ENCODE measurements around the gene RAB43.

The RAB43 gene

DNA sequence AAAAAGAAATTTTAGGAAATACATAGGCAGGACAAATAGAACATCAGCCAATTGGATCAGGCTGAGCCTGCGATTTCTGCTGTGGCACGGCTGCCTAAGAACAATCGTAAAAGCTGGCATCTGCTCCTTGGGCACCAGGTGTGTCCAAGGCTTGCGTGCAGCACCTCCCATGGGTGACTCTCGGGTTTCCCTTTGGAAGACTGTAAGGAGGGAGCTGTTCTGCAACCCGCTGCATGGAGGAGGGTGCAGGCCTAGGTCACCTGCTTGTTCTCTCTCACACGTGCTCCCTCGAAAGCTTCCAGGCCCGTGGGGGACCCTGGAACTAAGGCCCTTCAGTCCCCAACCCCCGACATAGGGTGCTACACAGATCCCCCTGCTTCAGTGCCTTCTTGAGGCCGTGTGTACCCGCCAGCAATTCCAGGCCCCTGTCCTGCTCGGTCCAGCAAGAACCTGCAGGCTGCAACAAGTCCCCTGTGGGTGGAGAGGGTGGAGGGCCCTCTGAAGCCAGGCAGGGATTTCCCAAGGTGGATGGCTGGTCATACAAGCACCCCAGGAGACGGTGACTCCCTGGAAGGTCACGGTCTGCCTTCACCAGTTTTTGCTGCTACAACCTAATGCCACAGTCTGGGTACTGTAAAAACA, 57.6 kb downstream of the RAB43 start:
- Histone ChIP-seq H3K9me2 (replicated peaks; ENCODE audit: low read depth, low read length) (no peaks in the 10 kb centered on the region), H3K36me3 (ENCODE audit: insufficient read depth, low read length) (no peaks in the 10 kb centered on the region), H3F3A (ENCODE audit: low read depth) (no peaks in the 10 kb centered on the region), H3K79me2 (ENCODE audit: insufficient read depth, low read length) (no peaks in the 10 kb centered on the region), H3K9me3 (ENCODE audit: insufficient read depth, low read depth, low read length) (no peaks in the 10 kb centered on the region), H3K4me1 (ENCODE audit: insufficient read depth, low read length, poor library complexity, severe bottlenecking) (no peaks in the 10 kb centered on the region), H2AFZ (ENCODE audit: low read length) (no peak overlapping the region), H3K4me2 (ENCODE audit: low read depth, low read length, poor library complexity, severe bottlenecking) (no peak overlapping the region), H3K4me3 (ENCODE audit: low read length, poor library complexity, severe bottlenecking) (no peak overlapping the region), H4K20me1 (ENCODE audit: insufficient read depth, low read length, poor library complexity, severe bottlenecking) (no peaks in the 10 kb centered on the region), H3K9ac (ENCODE audit: low read depth, low read length, poor library complexity, severe bottlenecking) (no peak overlapping the region), H3K27me3 (ENCODE audit: insufficient read depth, low read length, poor library complexity, severe bottlenecking) (no peaks in the 10 kb centered on the region)
- no peak for TF ChIP-seq EZH2phosphoT487 (IDR thresholded peaks at IDR 0.05; ENCODE audit: borderline replicate concordance)
- TF ChIP-seq, protein P1, sequence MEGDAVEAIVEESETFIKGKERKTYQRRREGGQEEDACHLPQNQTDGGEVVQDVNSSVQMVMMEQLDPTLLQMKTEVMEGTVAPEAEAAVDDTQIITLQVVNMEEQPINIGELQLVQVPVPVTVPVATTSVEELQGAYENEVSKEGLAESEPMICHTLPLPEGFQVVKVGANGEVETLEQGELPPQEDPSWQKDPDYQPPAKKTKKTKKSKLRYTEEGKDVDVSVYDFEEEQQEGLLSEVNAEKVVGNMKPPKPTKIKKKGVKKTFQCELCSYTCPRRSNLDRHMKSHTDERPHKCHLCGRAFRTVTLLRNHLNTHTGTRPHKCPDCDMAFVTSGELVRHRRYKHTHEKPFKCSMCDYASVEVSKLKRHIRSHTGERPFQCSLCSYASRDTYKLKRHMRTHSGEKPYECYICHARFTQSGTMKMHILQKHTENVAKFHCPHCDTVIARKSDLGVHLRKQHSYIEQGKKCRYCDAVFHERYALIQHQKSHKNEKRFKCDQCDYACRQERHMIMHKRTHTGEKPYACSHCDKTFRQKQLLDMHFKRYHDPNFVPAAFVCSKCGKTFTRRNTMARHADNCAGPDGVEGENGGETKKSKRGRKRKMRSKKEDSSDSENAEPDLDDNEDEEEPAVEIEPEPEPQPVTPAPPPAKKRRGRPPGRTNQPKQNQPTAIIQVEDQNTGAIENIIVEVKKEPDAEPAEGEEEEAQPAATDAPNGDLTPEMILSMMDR (conservative IDR thresholded peaks at IDR 0.05; ENCODE audit: low read length): no peak

DNA sequence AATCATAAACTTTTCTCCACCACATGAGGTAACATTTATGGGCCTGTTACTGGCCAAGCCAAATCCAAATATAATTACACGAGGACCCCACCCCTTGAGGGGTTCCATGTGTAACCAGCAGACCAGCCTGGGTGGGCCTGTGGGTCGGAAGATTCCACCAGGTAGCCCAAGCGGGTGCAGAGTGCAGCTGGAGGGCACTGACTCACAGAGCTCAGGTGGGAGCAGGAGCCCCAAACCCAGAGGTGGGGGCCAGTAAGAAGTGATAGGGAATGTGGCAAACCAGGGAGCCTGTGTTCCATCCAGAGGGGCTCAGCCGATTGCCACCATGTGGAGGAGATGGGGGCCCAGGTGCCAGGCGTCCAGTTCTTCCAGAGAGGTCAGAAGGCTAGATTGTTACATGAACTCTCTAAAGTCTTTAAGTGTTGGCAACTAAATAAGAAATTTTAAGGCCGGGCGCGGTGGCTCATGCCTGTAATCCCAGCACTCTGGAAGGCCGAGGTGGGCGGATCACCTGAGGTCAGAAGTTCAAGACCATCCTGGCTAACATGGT, 58.4 kb downstream of the RAB43 start:
- no peaks in the 10 kb centered on the region for H3K79me2 ChIP-seq (ENCODE audit: insufficient read depth, low read length)
- no peaks in the 10 kb centered on the region for H3K4me1 ChIP-seq (ENCODE audit: insufficient read depth, low read length, poor library complexity, severe bottlenecking)
- no peak overlapping the region for H3K9ac ChIP-seq (ENCODE audit: low read depth, low read length, poor library complexity, severe bottlenecking)

DNA sequence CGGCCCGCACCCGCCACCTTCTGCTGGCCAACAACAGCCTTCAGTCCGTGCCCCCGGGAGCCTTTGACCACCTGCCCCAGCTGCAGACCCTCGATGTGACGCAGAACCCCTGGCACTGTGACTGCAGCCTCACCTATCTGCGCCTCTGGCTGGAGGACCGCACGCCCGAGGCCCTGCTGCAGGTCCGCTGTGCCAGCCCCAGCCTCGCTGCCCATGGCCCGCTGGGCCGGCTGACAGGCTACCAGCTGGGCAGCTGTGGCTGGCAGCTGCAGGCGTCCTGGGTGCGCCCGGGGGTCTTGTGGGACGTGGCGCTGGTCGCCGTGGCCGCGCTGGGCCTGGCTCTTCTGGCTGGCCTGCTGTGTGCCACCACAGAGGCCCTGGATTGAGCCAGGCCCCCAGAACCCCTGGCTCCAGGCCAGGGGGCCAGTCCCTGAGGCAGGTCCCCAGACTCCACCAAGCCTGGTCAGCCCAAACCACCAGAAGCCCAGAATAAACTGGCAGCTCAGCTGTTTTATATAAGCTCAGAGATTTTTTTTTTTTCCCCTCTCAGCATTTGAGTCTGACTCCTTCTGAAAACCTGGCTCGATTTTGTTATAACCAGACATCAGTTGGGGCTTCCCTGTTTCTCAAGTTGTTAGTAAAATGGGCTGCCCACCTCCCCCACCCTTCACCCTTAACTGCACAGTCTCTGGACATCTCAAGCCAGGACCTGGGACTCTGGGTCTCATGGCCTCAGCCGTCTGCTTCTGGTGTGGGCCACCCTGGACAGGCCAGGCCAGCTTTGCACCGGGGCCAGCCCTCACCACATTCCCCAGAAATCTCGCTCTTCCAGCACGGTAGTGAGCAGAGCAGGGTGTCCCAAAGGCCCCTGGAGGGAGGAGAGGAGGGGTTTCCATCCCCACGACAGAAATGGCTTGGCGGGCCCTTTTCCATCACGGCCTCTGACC, 59.4 kb downstream of the RAB43 start:
- H3K4me1 ChIP-seq (ENCODE audit: insufficient read depth, low read length, poor library complexity, severe bottlenecking): no peaks in the 10 kb centered on the region
- no peak overlapping the region for H3K4me3 ChIP-seq (ENCODE audit: low read length, poor library complexity, severe bottlenecking)
- H4K20me1 ChIP-seq (ENCODE audit: insufficient read depth, low read length, poor library complexity, severe bottlenecking): no peaks in the 10 kb centered on the region
- H3K4me2 ChIP-seq (ENCODE audit: low read depth, low read length, poor library complexity, severe bottlenecking): no peak overlapping the region
- H3K27me3 ChIP-seq (ENCODE audit: insufficient read depth, low read length, poor library complexity, severe bottlenecking): no peaks in the 10 kb centered on the region
- no peak for TF ChIP-seq EZH2phosphoT487 (IDR thresholded peaks at IDR 0.05; ENCODE audit: borderline replicate concordance)
- TF ChIP-seq, protein P1 (conservative IDR thresholded peaks at IDR 0.05; ENCODE audit: low read length): no peak
- no peaks in the 10 kb centered on the region for H3K36me3 ChIP-seq (ENCODE audit: insufficient read depth, low read length)
- no peaks in the 10 kb centered on the region for H3K9me3 ChIP-seq (ENCODE audit: insufficient read depth, low read depth, low read length)
- H3K9me2 ChIP-seq (replicated peaks; ENCODE audit: low read depth, low read length): no peaks in the 10 kb centered on the region
- H2AFZ ChIP-seq (ENCODE audit: low read length): no peak overlapping the region
- H3F3A ChIP-seq (ENCODE audit: low read depth): no peaks in the 10 kb centered on the region
- no peak overlapping the region for H3K9ac ChIP-seq (ENCODE audit: low read depth, low read length, poor library complexity, severe bottlenecking)
- H3K79me2 ChIP-seq (ENCODE audit: insufficient read depth, low read length): no peaks in the 10 kb centered on the region

More for the DNA sequence above, 58.4 kb downstream of the RAB43 start:
- Histone ChIP-seq H3K27me3 (ENCODE audit: insufficient read depth, low read length, poor library complexity, severe bottlenecking) (no peaks in the 10 kb centered on the region), H3K9me3 (ENCODE audit: insufficient read depth, low read depth, low read length) (no peaks in the 10 kb centered on the region), H2AFZ (ENCODE audit: low read length) (no peak overlapping the region), H3K4me2 (ENCODE audit: low read depth, low read length, poor library complexity, severe bottlenecking) (no peak overlapping the region), H3K36me3 (ENCODE audit: insufficient read depth, low read length) (no peaks in the 10 kb centered on the region), H3F3A (ENCODE audit: low read depth) (no peaks in the 10 kb centered on the region), H4K20me1 (ENCODE audit: insufficient read depth, low read length, poor library complexity, severe bottlenecking) (no peaks in the 10 kb centered on the region), H3K4me3 (ENCODE audit: low read length, poor library complexity, severe bottlenecking) (no peak overlapping the region), H3K9me2 (replicated peaks; ENCODE audit: low read depth, low read length) (no peaks in the 10 kb centered on the region)
- TF ChIP-seq, protein P1 (conservative IDR thresholded peaks at IDR 0.05; ENCODE audit: low read length): no peak
- TF ChIP-seq EZH2phosphoT487 (IDR thresholded peaks at IDR 0.05; ENCODE audit: borderline replicate concordance): no peak

Data from Loucy (cell line).